ENCODE results near the gene TNFRSF1A.

Gene TNFRSF1A

GRCh38 chr12:6323340-6323994 lies 18.4 kb downstream of the TNFRSF1A start:
- peak in 7 of 14 donors; percentile 28 to 74 (median 50) for DNase-seq

GRCh38 chr12:6322969-6323339 lies 18.9 kb downstream of the TNFRSF1A start:
- DNase-seq, result peak in 1 of 14 donors; percentile 15

GRCh38 chr12:6322352-6322751 lies 19.5 kb downstream of the TNFRSF1A start:
- DNase-seq, result no peak

DNA sequence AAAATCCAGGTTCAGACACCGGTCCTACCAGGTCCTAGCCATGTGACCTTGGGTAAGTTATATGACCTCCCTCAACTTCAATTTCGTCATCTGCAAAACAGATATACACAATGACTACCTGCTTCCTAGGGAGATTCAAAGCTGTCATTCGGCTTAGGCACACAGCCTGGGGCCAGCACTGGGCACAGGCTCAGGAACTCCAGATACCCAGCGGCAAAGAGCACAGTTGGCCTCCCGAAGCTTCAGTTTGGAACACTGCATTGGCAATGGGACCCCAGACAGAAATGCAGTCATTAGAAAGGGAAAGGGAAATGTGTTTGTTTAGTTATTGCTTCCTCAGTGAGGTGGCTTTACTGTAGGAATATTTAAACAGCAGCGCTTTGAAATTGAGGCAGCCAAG lies 20.0 kb downstream of the TNFRSF1A start:
- no peak for DNase-seq

- no peak for DNase-seq
Measured at GRCh38 chr12:6319446-6319845, 22.4 kb downstream of the TNFRSF1A start.

- no peak for DNase-seq
Measured at GRCh38 chr12:6318440-6318879, 23.4 kb downstream of the TNFRSF1A start.

GRCh38 chr12:6317693-6318439 lies 24.0 kb downstream of the TNFRSF1A start:
- no peak for DNase-seq

GRCh38 chr12:6316921-6317692 lies 24.8 kb downstream of the TNFRSF1A start:
- no peak for DNase-seq

- no peak for DNase-seq
Measured at GRCh38 chr12:6315704-6316597, 25.9 kb downstream of the TNFRSF1A start.

GRCh38 chr12:6315184-6315583 lies 26.7 kb downstream of the TNFRSF1A start:
- no peak for DNase-seq

DNA sequence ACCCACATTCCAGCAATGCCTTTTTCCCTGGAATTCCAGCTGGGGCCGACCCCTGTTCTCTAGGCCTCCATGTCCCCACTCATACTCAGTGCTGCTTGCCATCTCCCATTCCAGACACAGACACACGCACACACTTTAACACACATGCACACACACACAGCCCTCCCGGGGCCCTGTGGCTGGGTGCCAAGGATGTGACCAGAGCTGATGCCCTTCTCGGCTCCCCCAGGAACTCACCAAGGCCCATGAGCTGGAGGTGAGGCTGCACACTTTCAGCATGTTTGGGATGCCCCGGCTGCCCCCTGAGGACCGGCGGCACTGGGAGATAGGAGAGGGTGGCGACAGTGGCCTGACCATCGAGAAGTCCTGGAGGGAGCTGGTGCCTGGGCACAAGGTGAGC lies 27.1 kb downstream of the TNFRSF1A start:
- no peak for DNase-seq

DNA sequence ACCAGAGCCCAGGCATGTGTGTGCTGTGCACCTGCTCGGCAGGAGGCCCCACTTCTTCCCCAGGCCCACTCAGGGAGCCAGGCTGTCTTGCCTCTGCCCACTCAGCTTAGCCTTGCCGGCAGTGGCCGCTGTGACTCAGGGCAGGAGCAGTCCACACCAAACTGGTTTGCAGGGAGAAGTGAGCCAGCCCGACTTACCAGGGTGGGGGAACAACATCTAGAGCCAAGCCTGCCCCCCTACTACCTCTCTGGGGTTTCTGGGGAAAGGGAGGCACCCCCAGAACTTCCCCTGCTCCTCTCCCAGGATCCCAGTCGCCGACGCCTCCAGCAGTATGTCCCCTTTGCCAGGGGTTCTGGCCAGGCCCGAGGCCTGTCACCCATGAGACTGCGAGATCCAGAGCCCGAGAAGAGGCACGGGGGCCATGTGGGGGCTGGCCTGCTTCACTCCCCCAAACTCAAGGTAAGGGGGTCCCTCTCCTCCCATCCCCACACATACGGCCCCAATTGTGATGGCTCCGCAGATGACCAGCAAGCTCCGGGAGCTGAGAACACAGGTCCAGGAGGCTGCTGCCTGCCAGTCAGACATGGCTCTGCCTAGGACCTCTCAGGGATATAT lies 28.4 kb downstream of the TNFRSF1A start:
- DNase-seq, result no peak

DNA sequence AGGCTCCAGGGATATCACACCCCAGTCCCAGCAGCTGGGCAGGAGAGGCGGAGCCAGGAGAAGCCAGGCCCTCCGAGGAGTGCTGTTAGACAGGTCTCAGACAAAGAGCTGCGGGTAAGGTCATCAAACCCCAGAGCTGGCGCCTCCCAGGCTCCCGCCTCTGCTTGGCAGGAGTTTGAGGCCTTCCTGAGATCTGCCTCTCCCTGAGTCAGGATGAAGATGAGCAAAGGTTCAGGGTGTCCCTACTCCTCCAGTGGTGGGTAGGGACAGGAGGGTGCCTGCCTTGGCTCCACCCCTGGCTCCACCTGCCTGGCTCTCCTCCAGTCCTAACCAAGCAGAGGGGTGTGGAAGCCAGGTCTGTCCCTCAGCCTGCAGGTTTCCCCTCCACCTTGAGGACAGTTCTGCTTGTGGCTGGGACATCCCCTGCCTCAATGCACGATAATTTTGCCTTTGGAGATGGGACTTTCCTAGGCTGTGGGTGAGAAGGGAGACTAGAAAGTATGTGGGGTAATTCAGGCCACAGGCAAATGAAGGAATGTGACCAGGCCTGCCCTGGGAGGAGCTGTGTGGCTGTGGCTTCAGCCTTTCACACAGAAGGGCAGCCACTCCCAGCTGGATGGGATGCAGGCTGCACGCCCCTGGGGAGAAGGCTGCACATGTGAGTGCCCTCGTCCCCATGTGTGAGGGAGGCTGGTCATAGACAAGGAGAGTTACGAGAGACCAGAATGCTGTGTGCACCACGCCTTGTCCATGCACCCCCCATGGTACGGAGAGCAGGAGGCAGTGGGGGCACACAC lies 29.1 kb downstream of the TNFRSF1A start:
- no peak for DNase-seq

- DNase-seq, result no peak
Measured at GRCh38 chr12:6311822-6312528, 29.9 kb downstream of the TNFRSF1A start.

- DNase-seq, result no peak
Measured at GRCh38 chr12:6310771-6311610, 30.9 kb downstream of the TNFRSF1A start.

DNA sequence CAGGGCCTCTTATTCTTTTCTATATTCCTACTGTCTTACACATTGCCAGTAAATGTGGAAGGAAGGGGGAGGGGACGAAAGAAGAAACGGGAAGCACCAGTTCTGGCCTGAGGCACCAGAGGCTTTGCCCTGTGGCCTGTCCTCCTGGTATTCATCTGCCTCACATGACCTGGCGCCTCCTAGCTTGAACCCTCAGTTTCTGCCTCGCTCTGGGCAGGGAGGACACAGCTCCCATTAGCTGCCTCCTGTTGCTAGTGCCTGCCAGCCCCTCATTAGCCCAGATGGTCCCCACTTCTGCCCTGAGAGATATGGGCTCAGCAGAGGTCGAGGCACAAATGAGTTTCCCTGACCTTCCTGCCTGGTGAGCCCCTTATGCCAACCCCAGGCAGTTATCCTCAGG lies 34.3 kb downstream of the TNFRSF1A start:
- peak in 4 of 14 donors; percentile 3 to 33 (median 15) for DNase-seq

DNA sequence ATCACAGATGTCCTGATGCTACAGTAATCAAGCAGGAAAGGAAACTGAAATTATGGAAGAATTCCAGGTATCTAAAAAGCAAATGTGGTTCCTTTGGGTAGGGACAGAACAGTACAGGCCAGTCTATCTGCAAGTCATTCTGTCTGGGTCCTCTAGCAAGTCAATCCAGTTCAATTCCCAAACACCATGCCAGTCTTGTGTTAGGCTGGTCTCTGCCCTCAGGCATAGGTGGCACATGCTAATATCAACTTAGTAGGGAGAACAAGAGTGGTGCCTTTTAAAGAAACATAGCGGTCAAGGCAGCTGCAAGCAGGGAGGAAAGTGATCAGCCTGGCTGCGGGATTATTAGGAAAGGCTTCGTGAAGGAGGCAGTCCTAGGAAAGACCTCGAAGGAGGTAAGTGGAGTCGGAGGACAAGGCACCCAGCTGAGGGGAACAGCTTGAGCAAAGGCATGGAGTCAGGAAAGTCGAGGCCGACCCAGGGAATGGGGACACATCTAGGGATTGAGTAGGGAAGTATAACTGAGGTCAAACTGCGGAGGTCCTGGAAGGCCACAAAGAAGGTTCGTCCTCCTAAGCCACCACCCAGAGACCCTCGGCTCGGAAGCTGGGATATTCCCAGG lies 35.2 kb downstream of the TNFRSF1A start:
- DNase-seq, result no peak

- no peak for DNase-seq
Measured at GRCh38 chr12:6306151-6306550, 35.7 kb downstream of the TNFRSF1A start.

DNA sequence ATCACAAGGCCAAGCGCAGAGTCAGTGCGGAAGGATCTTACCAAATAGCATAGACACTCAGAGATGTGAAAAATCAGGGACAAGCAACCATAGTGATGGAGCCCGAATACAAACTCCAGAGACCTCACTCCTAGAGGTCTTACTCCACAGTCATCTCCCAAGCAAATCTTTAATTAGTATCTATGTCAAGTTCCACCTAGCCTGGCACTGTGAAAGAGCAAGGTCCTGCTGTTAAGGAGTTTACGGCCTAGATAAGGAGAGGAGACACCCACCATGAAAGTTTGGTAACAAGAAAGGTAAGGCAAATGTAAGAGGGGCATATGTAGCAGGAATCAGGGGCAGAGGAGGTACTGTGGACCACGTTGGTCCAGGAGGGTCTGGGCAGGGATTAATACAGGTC lies 38.8 kb downstream of the TNFRSF1A start:
- no peak for DNase-seq
